Heart left ventricle (tissue), 16 donors: Measurements from ENCODE around the gene GNAO1. TPM values are rescaled to one million over a fixed set of nuclear protein-coding genes. Genes with fewer than 3 reads are reported as not detected.

Experiments
- ATAC-seq, 4 donors: fragments of 200-7000 bp; cut with Tn5 transposase; one replicate each; pipeline ENCODE4 v1.9.1; 2020 to 2022; ENCODE audit warnings: moderate library complexity in 4 of 4, mild to moderate bottlenecking in 3 of 4, moderate number of reproducible peaks in 1 of 4
- DNase-seq, 5 donors: peaks; one replicate each; pipeline ENCODE4 v3.0.0-alpha.2; 2020
- H3K27ac ChIP-seq, 12 donors: fragments of 200-600 bp; sonication (generic) in 4 of 12; one replicate each; pipeline versions ENCODE4 v1.5.0 to v1.8.0; 2016 to 2022; ENCODE audit warnings: mild to moderate bottlenecking in 2 of 12
- H3K27me3 ChIP-seq, 9 donors: fragments of 200-600 bp; sonication (generic) in 2 of 9; one replicate each; pipeline versions ENCODE4 v1.5.1 to v1.8.0; 2016 to 2022; ENCODE audit warnings: mild to moderate bottlenecking in 3 of 9
- H3K36me3 ChIP-seq, 9 donors: fragments of 200-600 bp; sonication (generic) in 2 of 9; one replicate each; pipeline versions ENCODE4 v1.5.0 to v1.8.0; 2018 to 2022; ENCODE audit warnings: mild to moderate bottlenecking in 2 of 9
- H3K4me1 ChIP-seq, 12 donors: fragments of 200-600 bp; sonication (generic) in 4 of 12; one replicate each; pipeline versions ENCODE4 v1.5.0 to v1.8.0; 2016 to 2022; ENCODE audit warnings: mild to moderate bottlenecking in 3 of 12
- H3K4me3 ChIP-seq, 12 donors: fragments of 200-600 bp; sonication (generic) in 4 of 12; one replicate each; pipeline versions ENCODE4 v1.5.0 to v1.8.0; 2017 to 2022; ENCODE audit warnings: mild to moderate bottlenecking in 9 of 12, moderate library complexity in 4 of 12
- H3K9me3 ChIP-seq, 12 donors: fragments of 200-600 bp; sonication (generic) in 4 of 12; one replicate each; pipeline versions ENCODE4 v1.5.0 to v1.8.0; 2016 to 2022; ENCODE audit warnings: mild to moderate bottlenecking in 1 of 12
- POLR2A ChIP-seq, 2 donors: fragments of 450-650 bp; IDR thresholded peaks; one replicate each; pipeline ENCODE4 v1.6.1; 2017; ENCODE audit warnings: antibody characterized with exemption in 2 of 2, mild to moderate bottlenecking in 2 of 2, moderate library complexity in 2 of 2
- WGBS, 4 donors: extraction: QIAGEN DNeasy Blood & Tissue Kit in 2 of 4; methylation state at CpG; one replicate each; pipeline versions ENCODE4 v1.1.5 to v1.1.7; 2013 to 2018; 5-methylcytosine and 5-hydroxymethylcytosine counted together
- intact Hi-C, 10 donors: fragments of 100-400 bp; cut with DNase I; formaldehyde crosslinking; loops; one replicate each; pipeline versions ENCODE4 v1.11.1 to v1.14.2; 2022
- polyA plus RNA-seq, 2 donors: library from polyadenylated mRNA; stranded (reverse); fragments of 200-250 nt; gene quantifications; one replicate each; pipeline ENCODE4 v1.2.3, GENCODE V29; 2013
- total RNA-seq, 9 donors: library from RNA; depleted of rRNA in 2 of 9; stranded (reverse); fragments of >200 nt in 2 of 9; fragmentation: NEBNext Ultra II Directional in 3 of 9; extraction: Animal tissue kit (Norgen Biotek cat#: 25700) in 3 of 9; gene quantifications; one replicate each; pipeline versions ENCODE4 v1.1.0 to v1.2.4, GENCODE V29; 2016 to 2023
- TF ChIP-seq, protein P1 (sequence below), 12 donors: fragments of 200-600 bp; sonication (generic) in 4 of 12; IDR thresholded peaks; one replicate each; pipeline versions ENCODE4 v1.5.0 to v1.8.0; 2018 to 2022; ENCODE audit warnings: antibody characterized with exemption in 12 of 12, mild to moderate bottlenecking in 5 of 12
- donor health status: ischemic (EF 13 %, LVEDD 7.1; RV severe dilation, severe dysfunction).
- donor health status: healthy with polysubstance abuse.
- donor health status: DM: no; HTN: yes; CAD: no.
- donor health status: DM: no; HTN: no; CAD: no.
- donor health status: ischemic (EF 25% LVEDD 6.9; RV normal size, moderate dysfunction).
- donor health status: ischemic (EF 25% LVEDD 5.7; RV mildly dilated, moderate dysfunction).
- donor health status: healthy.
- donor health status: DM: yes; HTN: yes; CAD: no.
- donor health status: ischemic (EF 35%, LVEDD 5.7; RV mildly dilated, moderate dysfunction).
- donor health status: nonischemic (EF 11% LVEDD 7.7; RV severe dilation, severe dysfunction).
- donor health status: DM: yes; HTN: yes; CAD: no.
- donor health status: PGD.
- donor health status: ischemic (EF 29% LVEDD 5.4; RV normal size, mild dysfunction).
- donor health status: nonischemic (EF 23%, LVEDD 6.1; RV moderate dilation, normal function).

GNAO1 gene
- total and polyA plus RNA-seq, 11 donors = 1.4 to 26.8 (median 12.0) TPM

DNA sequence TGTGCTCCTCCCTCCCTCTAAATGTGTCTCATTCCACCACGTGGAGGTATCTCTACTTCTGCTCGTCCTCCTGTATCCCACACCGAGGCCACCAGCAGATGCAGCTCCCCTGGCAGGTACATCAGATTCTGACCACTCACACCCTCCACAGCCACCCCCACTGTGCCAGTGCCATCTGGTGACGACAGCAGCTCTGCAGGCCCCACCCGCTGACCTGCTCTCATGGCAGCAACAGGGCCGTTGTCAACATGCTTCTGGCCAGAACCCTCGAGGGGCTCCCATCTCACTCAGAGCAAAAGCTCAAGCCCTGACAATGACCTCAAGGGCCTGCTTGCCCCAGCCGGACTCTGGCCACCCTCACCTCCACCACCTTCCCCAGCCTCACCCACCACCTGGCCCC, 140.6 kb downstream of the GNAO1 start:
- no peaks in the 10 kb centered on the region for H3K27me3 ChIP-seq
- H3K9me3 ChIP-seq = no peaks in the 10 kb centered on the region
- no peak for DNase-seq
- H3K4me1 ChIP-seq = peaks cover 0 to 15% (median 1%) of the 10 kb centered on the region in 12 donors
- intact Hi-C loops = loop anchor here in 1 of 10 donors (1.0 kb wide), 1 partner anchor 24 kb away; no protein-coding TSS in a partner anchor
- H3K27ac ChIP-seq = no peak overlapping the region
- H3K36me3 ChIP-seq = peaks cover 0 to 3% (median 0%) of the 10 kb centered on the region in 9 donors
- ATAC-seq = no peak
- TF ChIP-seq, protein P1, sequence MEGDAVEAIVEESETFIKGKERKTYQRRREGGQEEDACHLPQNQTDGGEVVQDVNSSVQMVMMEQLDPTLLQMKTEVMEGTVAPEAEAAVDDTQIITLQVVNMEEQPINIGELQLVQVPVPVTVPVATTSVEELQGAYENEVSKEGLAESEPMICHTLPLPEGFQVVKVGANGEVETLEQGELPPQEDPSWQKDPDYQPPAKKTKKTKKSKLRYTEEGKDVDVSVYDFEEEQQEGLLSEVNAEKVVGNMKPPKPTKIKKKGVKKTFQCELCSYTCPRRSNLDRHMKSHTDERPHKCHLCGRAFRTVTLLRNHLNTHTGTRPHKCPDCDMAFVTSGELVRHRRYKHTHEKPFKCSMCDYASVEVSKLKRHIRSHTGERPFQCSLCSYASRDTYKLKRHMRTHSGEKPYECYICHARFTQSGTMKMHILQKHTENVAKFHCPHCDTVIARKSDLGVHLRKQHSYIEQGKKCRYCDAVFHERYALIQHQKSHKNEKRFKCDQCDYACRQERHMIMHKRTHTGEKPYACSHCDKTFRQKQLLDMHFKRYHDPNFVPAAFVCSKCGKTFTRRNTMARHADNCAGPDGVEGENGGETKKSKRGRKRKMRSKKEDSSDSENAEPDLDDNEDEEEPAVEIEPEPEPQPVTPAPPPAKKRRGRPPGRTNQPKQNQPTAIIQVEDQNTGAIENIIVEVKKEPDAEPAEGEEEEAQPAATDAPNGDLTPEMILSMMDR (IDR thresholded peaks at IDR 0.05) = no peak
- TF ChIP-seq POLR2A (IDR thresholded peaks at IDR 0.05) = no peak
- H3K4me3 ChIP-seq = no peak overlapping the region
- WGBS, 4 donors = 76 to 84% (median 77%) methylated on average over 8 of the region's 8 CpGs

DNA sequence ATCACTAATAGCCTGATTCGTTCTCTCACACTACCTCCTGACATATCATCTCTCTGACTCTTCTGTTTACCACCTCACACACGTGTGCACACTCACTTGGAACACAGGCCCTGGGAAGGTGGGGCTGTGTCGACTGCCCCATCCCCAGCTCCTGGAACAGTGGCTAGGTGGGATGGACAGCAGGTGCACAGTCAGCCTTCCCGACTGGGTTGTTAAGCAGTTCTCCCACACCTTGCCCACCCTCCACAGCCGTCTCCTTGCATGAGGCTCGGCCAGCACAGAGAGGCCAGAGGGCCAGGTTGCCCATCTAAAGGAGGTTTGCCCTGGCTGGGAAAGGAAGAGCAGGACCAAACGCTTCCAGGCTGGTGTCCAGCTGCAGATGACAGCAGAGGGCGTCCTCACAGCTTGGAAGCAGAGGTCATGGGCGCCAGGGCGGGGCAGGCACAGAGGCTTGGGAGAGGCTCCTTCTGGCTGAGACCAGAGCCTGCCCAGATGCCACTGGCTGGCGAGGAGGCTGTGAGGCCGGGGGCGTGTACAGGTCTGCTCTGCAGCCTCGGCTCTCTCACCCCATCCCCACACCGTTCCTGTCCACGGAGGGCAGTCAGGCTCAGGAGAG, 141.3 kb downstream of the GNAO1 start:
- H3K36me3 ChIP-seq = peaks cover 0 to 3% (median 0%) of the 10 kb centered on the region in 9 donors
- H3K9me3 ChIP-seq = no peaks in the 10 kb centered on the region
- WGBS, 4 donors = 49 to 70% (median 62%) methylated on average over 13 to 16 of the region's 16 CpGs
- H3K27ac ChIP-seq = no peak overlapping the region
- no peaks in the 10 kb centered on the region for H3K27me3 ChIP-seq
- ATAC-seq (peak; percentile 51 to 67 (median 58)), DNase-seq (peak; percentile 50 to 79 (median 71))
- no peak overlapping the region for H3K4me3 ChIP-seq
- TF ChIP-seq POLR2A (IDR thresholded peaks at IDR 0.05) = no peak
- TF ChIP-seq, protein P1 (IDR thresholded peaks at IDR 0.05) = peak in 9 of 12 donors; percentile 6 to 54 (median 32)
- H3K4me1 ChIP-seq = peaks cover 0 to 21% (median 1%) of the 10 kb centered on the region in 12 donors
- intact Hi-C loops = loop anchor here in 1 of 10 donors (1.0 kb wide), 1 partner anchor 24 kb away; no protein-coding TSS in a partner anchor

DNA sequence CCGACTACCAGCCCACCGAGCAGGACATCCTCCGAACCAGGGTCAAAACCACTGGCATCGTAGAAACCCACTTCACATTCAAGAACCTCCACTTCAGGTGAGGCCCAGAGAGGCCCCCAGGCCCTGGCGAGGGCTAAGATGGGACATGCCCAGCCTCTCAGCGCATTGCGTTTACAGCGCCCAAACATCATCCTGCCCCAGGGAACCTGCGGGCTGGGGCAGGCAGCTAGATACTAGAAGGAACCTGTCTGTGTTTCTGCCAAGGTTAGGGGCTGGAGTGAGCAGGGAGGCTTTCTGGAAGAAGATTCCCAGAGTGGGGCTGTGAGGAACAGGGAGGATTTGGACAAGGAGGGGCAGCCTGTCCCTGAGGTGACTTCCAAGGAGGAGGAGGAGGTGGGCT, 143.5 kb downstream of the GNAO1 start:
- no peak overlapping the region for H3K27ac ChIP-seq
- TF ChIP-seq POLR2A (IDR thresholded peaks at IDR 0.05) = no peak
- TF ChIP-seq, protein P1 (IDR thresholded peaks at IDR 0.05) = no peak
- DNase-seq (peak in 1 of 5 donors; percentile 40), ATAC-seq (no peak)
- no peaks in the 10 kb centered on the region for H3K27me3 ChIP-seq
- peaks cover 0 to 23% (median 1%) of the 10 kb centered on the region in 12 donors for H3K4me1 ChIP-seq
- no peak overlapping the region for H3K4me3 ChIP-seq
- intact Hi-C loops = no loop called here
- H3K36me3 ChIP-seq = peaks cover 0 to 3% (median 0%) of the 10 kb centered on the region in 9 donors
- 86 to 98% (median 94%) methylated on average over 6 to 9 of the region's 9 CpGs for WGBS, 4 donors
- H3K9me3 ChIP-seq = no peaks in the 10 kb centered on the region

DNA sequence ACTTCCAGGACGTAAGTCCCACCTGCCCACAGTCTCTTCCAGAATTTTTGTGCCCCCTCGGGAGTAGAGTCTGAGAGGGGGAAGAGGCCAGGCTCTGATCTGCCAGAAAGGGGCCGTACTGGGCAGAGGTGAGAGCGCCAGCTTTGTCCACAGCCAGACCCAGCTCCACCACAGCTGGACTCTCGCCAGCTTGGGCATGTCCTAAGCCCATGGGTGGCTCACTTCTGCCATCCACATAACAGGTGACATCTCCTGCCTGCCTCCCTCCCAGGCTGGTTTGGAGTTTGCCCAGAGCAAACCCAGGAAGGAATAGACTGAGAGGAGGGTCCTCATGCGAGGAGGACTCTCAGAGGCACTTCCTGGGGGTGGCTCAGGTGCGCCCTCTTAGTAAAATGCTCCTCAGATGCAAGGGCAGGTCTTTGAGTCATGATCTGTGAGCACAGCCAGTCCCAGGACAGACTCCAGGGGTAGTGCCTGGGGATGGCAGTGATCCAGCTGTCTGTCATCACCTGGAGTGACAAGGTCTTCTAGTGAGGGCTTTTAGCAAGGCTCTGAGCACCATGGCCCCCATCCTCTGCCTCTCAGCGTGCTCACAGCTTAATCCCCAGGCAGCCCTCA, 144.9 kb downstream of the GNAO1 start:
- intact Hi-C loops = no loop called here
- TF ChIP-seq POLR2A (IDR thresholded peaks at IDR 0.05) = no peak
- TF ChIP-seq, protein P1 (IDR thresholded peaks at IDR 0.05) = no peak
- peaks cover 0 to 23% (median 1%) of the 10 kb centered on the region in 12 donors for H3K4me1 ChIP-seq
- ATAC-seq = peak; percentile 64 to 82 (median 72)
- peak overlapping the region in 3 of 12 donors; percentile 25 to 69 (median 32) for H3K27ac ChIP-seq
- no peaks in the 10 kb centered on the region for H3K27me3 ChIP-seq
- H3K36me3 ChIP-seq = peaks cover 0 to 3% (median 0%) of the 10 kb centered on the region in 9 donors
- no peak overlapping the region for H3K4me3 ChIP-seq
- no peaks in the 10 kb centered on the region for H3K9me3 ChIP-seq
- WGBS, 4 donors = 70 to 83% (median 80%) methylated on average over 7 to 8 of the region's 8 CpGs
- DNase-seq = peak; percentile 46 to 90 (median 77)
